GM10248 (cell line): ENCODE results near the gene CEP57.
"Not testable (repeated sequence)": the region's sequence is repeated elsewhere in the genome, so short reads cannot be mapped to it uniquely, and the experiment has no call there.

Source experiments
- CTCF ChIA-PET: fragments of 300-600 bp; sonication (Branson Sonifier 250); formaldehyde crosslinking; extraction: SDS; loops from one replicate; lab custom pipeline; 2021; ENCODE audit warnings: antibody characterized with exemption; lab: Yijun Ruan, JAX
- POLR2A ChIA-PET: fragments of 350-650 bp; sonication (Branson Sonifier 250); formaldehyde crosslinking; extraction: SDS; loops from one replicate; lab custom pipeline; 2020; ENCODE audit warnings: antibody characterized with exemption; lab: Yijun Ruan, JAX
- DNase-seq: peaks from one replicate; pipeline ENCODE4 v3.0.0; 2012; ENCODE audit errors: extremely low spot score
- CTCF ChIP-seq: IDR thresholded peaks from 2 replicates; pipeline ENCODE4 v1.5.1; 2012; ENCODE audit warnings: mild to moderate bottlenecking, low read depth; ENCODE audit errors: extremely low read depth, missing control alignments, control extremely low read depth

The CEP57 gene

DNA sequence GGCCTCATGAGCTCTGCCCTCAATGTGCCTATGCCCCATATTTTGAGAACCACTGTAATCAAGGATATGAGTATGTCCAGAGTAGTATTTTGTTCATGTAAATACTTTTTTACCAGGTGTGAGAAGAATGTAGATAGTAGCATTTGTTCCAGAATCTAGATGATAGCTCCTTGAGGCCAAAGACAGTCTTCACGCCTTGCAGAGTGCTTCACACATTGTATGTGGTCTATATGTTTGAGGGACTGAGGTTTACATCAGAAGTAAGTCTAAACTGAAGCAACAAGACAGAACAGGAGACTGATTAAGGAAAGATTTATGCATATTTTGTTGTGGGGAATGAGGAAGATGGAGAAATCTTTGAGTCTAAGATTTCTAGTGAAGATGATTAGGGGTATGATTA, 12.5 kb downstream of the CEP57 start:
- no peak for TF ChIP-seq CTCF
- POLR2A ChIA-PET: no interaction called here
- DNase-seq: no peak
- CTCF ChIA-PET: no interaction called here

DNA sequence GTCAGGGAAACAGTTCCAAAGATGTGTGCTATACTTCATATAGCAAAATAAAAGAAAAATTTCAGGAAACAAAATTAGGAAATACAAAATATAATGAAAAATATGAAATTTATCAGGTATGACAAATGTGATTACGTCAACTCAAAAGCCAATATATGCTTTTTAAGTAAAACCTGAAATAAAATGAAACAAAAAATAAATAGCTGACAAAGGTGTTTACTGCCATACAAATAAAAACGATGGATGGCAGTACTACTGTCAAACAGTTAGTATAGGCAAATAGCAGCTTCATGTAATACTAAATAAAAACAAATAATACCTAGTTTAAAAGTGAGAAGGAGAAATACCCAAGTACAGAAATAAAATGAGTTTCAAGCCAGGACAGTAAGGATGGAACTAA, 13.7 kb downstream of the CEP57 start:
- CTCF ChIA-PET: interaction anchor here (1.0 kb wide), 1 partner anchor 32 kb away, joined by 3 read pairs; no protein-coding TSS in a partner anchor
- no peak for TF ChIP-seq CTCF
- POLR2A ChIA-PET: no interaction called here
- no peak for DNase-seq

DNA sequence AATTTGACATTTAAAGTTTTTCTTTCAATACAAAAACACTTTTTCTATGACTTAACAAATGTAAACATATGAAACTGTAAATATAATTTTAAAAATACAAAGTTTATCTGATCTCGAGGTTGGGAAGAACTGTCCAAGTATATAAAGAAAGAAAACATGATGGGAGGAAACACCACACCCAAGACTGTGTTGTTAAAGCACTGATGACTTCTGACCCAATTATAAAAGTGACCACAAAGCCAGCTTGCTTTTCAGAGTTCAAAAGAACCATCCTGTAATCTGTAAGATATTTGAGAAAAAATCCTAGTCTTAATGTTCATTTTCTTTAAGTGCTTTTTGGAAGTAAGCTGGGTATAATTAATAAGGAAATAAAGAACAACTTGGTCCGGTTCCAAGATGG, 15.6 kb downstream of the CEP57 start:
- ChIA-PET POLR2A (no interaction called here), CTCF (interaction anchor here (1.4 to 2.1 kb wide), 3 partner anchors 10 to 30 kb away, joined by 3 to 5 read pairs (median 5); no protein-coding TSS in a partner anchor)
- no peak for DNase-seq
- TF ChIP-seq CTCF: no peak

DNA sequence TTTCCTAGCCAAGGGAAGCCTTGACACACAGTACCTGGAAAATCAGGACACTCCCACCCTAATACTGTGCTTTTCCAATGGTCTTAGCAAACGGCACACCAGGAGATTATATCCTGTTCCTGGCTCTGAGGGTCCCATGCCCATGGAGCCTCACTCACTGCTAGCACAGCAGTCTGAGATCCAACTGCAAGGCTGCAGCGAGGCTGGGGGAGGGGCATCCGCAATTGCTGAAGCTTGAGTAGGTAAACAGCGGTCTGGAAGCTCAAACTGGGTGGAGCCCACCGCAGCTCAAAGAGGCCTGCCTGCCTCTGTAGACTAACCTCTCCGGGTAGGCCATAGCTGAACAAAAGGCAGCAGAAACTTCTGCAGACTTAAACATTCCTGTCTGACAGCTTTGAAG, 16.2 kb downstream of the CEP57 start:
- POLR2A ChIA-PET, DNase-seq: not testable (repeated sequence)
- CTCF ChIA-PET: interaction anchor here (0.9 to 2.1 kb wide), 5 partner anchors 11 to 29 kb away, joined by 3 to 5 read pairs (median 3); no protein-coding TSS in a partner anchor

- POLR2A ChIA-PET, DNase-seq, CTCF ChIA-PET: not testable (repeated sequence)
Observed at GRCh38 chr11:95811052-95811451, 20.8 kb downstream of the CEP57 start.

- no peak for DNase-seq
- POLR2A ChIA-PET: no interaction called here
- CTCF ChIA-PET: no interaction called here
- TF ChIP-seq CTCF: no peak
Observed at GRCh38 chr11:95816037-95816436, 25.7 kb downstream of the CEP57 start.

DNA sequence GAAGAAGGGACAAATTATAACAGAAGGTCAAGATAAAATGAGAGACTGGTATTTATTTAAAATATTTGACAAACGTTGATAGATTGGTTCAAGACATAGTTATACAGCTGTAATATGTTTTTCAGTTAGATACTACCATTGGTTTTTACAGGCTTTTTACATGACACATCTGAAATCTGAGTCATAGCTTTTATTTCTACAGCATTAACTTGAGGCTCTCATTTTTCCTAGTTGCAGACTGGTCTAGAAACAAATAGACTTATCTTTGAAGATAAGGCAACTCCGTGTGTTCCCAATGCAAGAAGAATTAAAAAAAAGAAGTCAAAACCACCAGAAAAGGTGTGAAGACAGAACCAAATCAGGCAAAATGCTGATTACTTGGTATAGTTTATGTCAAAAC, 31.3 kb downstream of the CEP57 start:
- CTCF ChIA-PET: interaction anchor here (0.6 to 1.0 kb wide), 2 partner anchors 14 to 15 kb away, joined by 3 read pairs; no protein-coding TSS in a partner anchor
- DNase-seq: no peak
- TF ChIP-seq CTCF: no peak

DNA sequence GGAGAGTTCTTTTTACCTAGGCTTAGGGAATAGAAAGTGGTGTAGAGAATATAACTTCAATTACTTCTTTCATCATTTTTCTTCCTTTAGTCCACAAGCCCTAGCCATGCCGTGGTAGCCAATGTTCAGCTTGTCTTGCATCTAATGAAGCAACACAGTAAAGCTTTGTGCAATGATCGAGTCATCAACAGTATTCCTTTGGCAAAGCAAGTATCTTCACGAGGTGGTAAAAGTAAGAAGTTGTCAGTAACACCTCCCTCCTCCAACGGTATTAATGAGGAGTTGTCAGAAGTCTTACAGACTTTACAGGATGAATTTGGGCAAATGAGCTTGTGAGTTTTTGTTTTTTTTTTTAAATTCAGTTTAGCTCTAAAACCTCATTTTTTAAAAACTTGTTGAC, 37.4 kb downstream of the CEP57 start:
- DNase-seq: no peak
- TF ChIP-seq CTCF: no peak
- ChIA-PET CTCF (interaction anchor here (0.7 to 2.6 kb wide), 3 partner anchors 9 to 854 kb away, joined by 3 to 13 read pairs (median 3); partner anchors contain the start of genes CWC15 and KDM4D), POLR2A (no interaction called here)

More for the DNA sequence above, 31.3 kb downstream of the CEP57 start:
- POLR2A ChIA-PET: no interaction called here
